HEK293 (cell line): Measurements from ENCODE around the gene NSG1.

Source experiments
- BCL11B ChIP-seq: fragments of 450-650 bp; formaldehyde crosslinking; IDR thresholded peaks from 2 replicates; pipeline ENCODE4 v1.5.1; 2016; ENCODE audit warnings: low read depth, missing biosample characterization, missing genetic modification characterization
- FEZF1 ChIP-seq: fragments of 450-650 bp; formaldehyde crosslinking; IDR thresholded peaks from 2 replicates; pipeline ENCODE4 v1.5.1; 2016; ENCODE audit warnings: missing biosample characterization, missing genetic modification characterization
- GLI2 ChIP-seq: fragments of 450-650 bp; formaldehyde crosslinking; IDR thresholded peaks from 2 replicates; pipeline ENCODE4; 2017; ENCODE audit warnings: missing biosample characterization, missing genetic modification characterization, low read depth, borderline replicate concordance
- GLIS1 ChIP-seq: fragments of 450-650 bp; formaldehyde crosslinking; IDR thresholded peaks from 2 replicates; pipeline ENCODE4 v1.5.1; 2016; ENCODE audit warnings: missing biosample characterization, missing genetic modification characterization
- MZF1 ChIP-seq: fragments of 450-650 bp; formaldehyde crosslinking; IDR thresholded peaks from 2 replicates; pipeline ENCODE4 v1.5.1; 2017; ENCODE audit warnings: missing biosample characterization, missing genetic modification characterization, borderline replicate concordance
- ZNF16 ChIP-seq: fragments of 450-650 bp; formaldehyde crosslinking; IDR thresholded peaks from 2 replicates; pipeline ENCODE4 v1.5.1; 2016; ENCODE audit warnings: low read depth, missing biosample characterization, missing genetic modification characterization
- ZNF202 ChIP-seq: fragments of 450-650 bp; formaldehyde crosslinking; IDR thresholded peaks from 2 replicates; pipeline ENCODE4 v1.5.1; 2016; ENCODE audit warnings: missing biosample characterization, missing genetic modification characterization, borderline replicate concordance
- ZNF221 ChIP-seq: fragments of 450-650 bp; formaldehyde crosslinking; IDR thresholded peaks from 2 replicates; pipeline ENCODE4 v1.5.1; 2017; ENCODE audit warnings: missing biosample characterization, missing genetic modification characterization, borderline replicate concordance
- ZNF23 ChIP-seq: fragments of 450-650 bp; formaldehyde crosslinking; IDR thresholded peaks from 2 replicates; pipeline ENCODE4 v1.5.1; 2016; ENCODE audit warnings: missing biosample characterization, missing genetic modification characterization, borderline replicate concordance
- ZNF302 ChIP-seq: fragments of 450-650 bp; formaldehyde crosslinking; IDR thresholded peaks from 2 replicates; pipeline ENCODE4 v1.5.1; 2016; ENCODE audit warnings: missing biosample characterization, missing genetic modification characterization, low read depth
- ZNF324 ChIP-seq: fragments of 450-650 bp; formaldehyde crosslinking; IDR thresholded peaks from 2 replicates; pipeline ENCODE4 v1.5.1; 2016; ENCODE audit warnings: missing biosample characterization, missing genetic modification characterization
- ZNF501 ChIP-seq: fragments of 450-650 bp; formaldehyde crosslinking; IDR thresholded peaks from 2 replicates; pipeline ENCODE4 v1.5.1; 2016; ENCODE audit warnings: missing biosample characterization, missing genetic modification characterization
- ZNF600 ChIP-seq: fragments of 450-650 bp; formaldehyde crosslinking; IDR thresholded peaks from 2 replicates; pipeline ENCODE4 v1.5.1; 2016; ENCODE audit warnings: missing biosample characterization, missing genetic modification characterization
- ZNF747 ChIP-seq: fragments of 450-650 bp; formaldehyde crosslinking; IDR thresholded peaks from 2 replicates; pipeline ENCODE4 v1.5.1; 2016; ENCODE audit warnings: missing biosample characterization, missing genetic modification characterization
- ZNF776 ChIP-seq: fragments of 450-650 bp; formaldehyde crosslinking; IDR thresholded peaks from 2 replicates; pipeline ENCODE4 v1.5.0; 2017; ENCODE audit warnings: missing biosample characterization, missing genetic modification characterization, borderline replicate concordance
- ZNF785 ChIP-seq: fragments of 450-650 bp; formaldehyde crosslinking; IDR thresholded peaks from 2 replicates; pipeline ENCODE4 v1.5.1; 2016; ENCODE audit warnings: missing biosample characterization, missing genetic modification characterization
- TF ChIP-seq, protein P1 (sequence below): fragments of 450-650 bp; IDR thresholded peaks from 2 replicates; pipeline ENCODE4 v1.5.1; 2018; ENCODE audit warnings: missing biosample characterization, missing genetic modification characterization
- TF ChIP-seq, protein P2 (sequence below): fragments of 450-650 bp; formaldehyde crosslinking; IDR thresholded peaks from 2 replicates; pipeline ENCODE4 v1.5.1; 2016; ENCODE audit warnings: missing biosample characterization, missing genetic modification characterization
- TF ChIP-seq, protein P3 (sequence below): fragments of 450-650 bp; formaldehyde crosslinking; IDR thresholded peaks from 2 replicates; pipeline ENCODE4 v1.5.1; 2016; ENCODE audit warnings: missing biosample characterization, missing genetic modification characterization
- TF ChIP-seq, protein P4 (sequence below): fragments of 450-650 bp; formaldehyde crosslinking; IDR thresholded peaks from 2 replicates; pipeline ENCODE4 v1.5.1; 2016; ENCODE audit warnings: missing biosample characterization, missing genetic modification characterization
- TF ChIP-seq, protein P5 (sequence below): fragments of 450-650 bp; formaldehyde crosslinking; IDR thresholded peaks from 2 replicates; pipeline ENCODE4 v1.5.1; 2016; ENCODE audit warnings: missing biosample characterization, missing genetic modification characterization, borderline replicate concordance
- TF ChIP-seq, protein P6 (sequence below): fragments of 450-650 bp; formaldehyde crosslinking; IDR thresholded peaks from 2 replicates; pipeline ENCODE4 v1.5.1; 2016; ENCODE audit warnings: missing biosample characterization, missing genetic modification characterization

Gene NSG1

DNA sequence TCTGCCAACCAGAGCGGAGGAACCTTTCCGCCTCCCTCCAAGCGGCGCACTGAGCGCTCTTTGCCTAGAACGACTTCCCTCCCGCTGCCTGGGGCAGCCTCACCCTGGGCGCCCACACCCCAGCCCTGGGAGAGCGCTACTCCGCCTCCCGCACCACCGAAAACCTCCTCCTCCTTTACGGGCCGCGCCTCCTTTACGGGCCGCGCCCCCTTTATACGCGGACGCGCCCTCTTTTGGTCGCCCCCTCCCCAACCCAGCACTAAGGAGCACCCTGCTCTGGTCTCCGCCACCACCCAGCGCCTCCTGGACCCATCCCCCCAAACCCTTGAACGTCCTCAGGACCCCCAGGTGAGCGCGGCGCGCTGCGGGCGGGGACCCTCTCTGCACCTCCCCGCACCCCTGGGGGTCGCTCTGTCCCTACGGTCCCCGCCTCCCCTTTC is 586 bp upstream of the NSG1 start (continued):
- TF ChIP-seq ZNF785 (tag by site-specific recombination) (no peak), ZNF501 (tag by site-specific recombination) (no peak), MZF1 (tag by site-specific recombination) (no peak), ZNF202 (tag by site-specific recombination) (no peak), ZNF324 (tag by site-specific recombination) (no peak), BCL11B (tag by site-specific recombination) (no peak), ZNF776 (tag by site-specific recombination) (no peak), ZNF600 (tag by site-specific recombination) (0 out of 2 replicates have a peak, but pooled peaks have one; percentile 33), ZNF23 (tag by site-specific recombination) (no peak), ZNF221 (tag by site-specific recombination) (no peak), ZNF302 (tag by site-specific recombination) (no peak), FEZF1 (no peak), GLI2 (tag by site-specific recombination) (no peak), ZNF16 (tag by site-specific recombination) (no peak), GLIS1 (tag by site-specific recombination) (peak; percentile 98), ZNF747 (tag by site-specific recombination) (no peak)
- TF ChIP-seq, protein P1, sequence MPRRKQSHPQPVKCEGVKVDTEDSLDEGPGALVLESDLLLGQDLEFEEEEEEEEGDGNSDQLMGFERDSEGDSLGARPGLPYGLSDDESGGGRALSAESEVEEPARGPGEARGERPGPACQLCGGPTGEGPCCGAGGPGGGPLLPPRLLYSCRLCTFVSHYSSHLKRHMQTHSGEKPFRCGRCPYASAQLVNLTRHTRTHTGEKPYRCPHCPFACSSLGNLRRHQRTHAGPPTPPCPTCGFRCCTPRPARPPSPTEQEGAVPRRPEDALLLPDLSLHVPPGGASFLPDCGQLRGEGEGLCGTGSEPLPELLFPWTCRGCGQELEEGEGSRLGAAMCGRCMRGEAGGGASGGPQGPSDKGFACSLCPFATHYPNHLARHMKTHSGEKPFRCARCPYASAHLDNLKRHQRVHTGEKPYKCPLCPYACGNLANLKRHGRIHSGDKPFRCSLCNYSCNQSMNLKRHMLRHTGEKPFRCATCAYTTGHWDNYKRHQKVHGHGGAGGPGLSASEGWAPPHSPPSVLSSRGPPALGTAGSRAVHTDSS: no peak
- TF ChIP-seq, protein P2, sequence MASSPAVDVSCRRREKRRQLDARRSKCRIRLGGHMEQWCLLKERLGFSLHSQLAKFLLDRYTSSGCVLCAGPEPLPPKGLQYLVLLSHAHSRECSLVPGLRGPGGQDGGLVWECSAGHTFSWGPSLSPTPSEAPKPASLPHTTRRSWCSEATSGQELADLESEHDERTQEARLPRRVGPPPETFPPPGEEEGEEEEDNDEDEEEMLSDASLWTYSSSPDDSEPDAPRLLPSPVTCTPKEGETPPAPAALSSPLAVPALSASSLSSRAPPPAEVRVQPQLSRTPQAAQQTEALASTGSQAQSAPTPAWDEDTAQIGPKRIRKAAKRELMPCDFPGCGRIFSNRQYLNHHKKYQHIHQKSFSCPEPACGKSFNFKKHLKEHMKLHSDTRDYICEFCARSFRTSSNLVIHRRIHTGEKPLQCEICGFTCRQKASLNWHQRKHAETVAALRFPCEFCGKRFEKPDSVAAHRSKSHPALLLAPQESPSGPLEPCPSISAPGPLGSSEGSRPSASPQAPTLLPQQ (tag by site-specific recombination): 0 out of 2 replicates have a peak, but pooled peaks have one; percentile 16
- TF ChIP-seq, protein P3, sequence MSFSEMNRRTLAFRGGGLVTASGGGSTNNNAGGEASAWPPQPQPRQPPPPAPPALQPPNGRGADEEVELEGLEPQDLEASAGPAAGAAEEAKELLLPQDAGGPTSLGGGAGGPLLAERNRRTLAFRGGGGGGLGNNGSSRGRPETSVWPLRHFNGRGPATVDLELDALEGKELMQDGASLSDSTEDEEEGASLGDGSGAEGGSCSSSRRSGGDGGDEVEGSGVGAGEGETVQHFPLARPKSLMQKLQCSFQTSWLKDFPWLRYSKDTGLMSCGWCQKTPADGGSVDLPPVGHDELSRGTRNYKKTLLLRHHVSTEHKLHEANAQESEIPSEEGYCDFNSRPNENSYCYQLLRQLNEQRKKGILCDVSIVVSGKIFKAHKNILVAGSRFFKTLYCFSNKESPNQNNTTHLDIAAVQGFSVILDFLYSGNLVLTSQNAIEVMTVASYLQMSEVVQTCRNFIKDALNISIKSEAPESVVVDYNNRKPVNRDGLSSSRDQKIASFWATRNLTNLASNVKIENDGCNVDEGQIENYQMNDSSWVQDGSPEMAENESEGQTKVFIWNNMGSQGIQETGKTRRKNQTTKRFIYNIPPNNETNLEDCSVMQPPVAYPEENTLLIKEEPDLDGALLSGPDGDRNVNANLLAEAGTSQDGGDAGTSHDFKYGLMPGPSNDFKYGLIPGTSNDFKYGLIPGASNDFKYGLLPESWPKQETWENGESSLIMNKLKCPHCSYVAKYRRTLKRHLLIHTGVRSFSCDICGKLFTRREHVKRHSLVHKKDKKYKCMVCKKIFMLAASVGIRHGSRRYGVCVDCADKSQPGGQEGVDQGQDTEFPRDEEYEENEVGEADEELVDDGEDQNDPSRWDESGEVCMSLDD (tag by site-specific recombination): peak; percentile 94
- TF ChIP-seq, protein P4, sequence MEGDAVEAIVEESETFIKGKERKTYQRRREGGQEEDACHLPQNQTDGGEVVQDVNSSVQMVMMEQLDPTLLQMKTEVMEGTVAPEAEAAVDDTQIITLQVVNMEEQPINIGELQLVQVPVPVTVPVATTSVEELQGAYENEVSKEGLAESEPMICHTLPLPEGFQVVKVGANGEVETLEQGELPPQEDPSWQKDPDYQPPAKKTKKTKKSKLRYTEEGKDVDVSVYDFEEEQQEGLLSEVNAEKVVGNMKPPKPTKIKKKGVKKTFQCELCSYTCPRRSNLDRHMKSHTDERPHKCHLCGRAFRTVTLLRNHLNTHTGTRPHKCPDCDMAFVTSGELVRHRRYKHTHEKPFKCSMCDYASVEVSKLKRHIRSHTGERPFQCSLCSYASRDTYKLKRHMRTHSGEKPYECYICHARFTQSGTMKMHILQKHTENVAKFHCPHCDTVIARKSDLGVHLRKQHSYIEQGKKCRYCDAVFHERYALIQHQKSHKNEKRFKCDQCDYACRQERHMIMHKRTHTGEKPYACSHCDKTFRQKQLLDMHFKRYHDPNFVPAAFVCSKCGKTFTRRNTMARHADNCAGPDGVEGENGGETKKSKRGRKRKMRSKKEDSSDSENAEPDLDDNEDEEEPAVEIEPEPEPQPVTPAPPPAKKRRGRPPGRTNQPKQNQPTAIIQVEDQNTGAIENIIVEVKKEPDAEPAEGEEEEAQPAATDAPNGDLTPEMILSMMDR (tag by site-specific recombination): peak; percentile 83
- TF ChIP-seq, protein P5, sequence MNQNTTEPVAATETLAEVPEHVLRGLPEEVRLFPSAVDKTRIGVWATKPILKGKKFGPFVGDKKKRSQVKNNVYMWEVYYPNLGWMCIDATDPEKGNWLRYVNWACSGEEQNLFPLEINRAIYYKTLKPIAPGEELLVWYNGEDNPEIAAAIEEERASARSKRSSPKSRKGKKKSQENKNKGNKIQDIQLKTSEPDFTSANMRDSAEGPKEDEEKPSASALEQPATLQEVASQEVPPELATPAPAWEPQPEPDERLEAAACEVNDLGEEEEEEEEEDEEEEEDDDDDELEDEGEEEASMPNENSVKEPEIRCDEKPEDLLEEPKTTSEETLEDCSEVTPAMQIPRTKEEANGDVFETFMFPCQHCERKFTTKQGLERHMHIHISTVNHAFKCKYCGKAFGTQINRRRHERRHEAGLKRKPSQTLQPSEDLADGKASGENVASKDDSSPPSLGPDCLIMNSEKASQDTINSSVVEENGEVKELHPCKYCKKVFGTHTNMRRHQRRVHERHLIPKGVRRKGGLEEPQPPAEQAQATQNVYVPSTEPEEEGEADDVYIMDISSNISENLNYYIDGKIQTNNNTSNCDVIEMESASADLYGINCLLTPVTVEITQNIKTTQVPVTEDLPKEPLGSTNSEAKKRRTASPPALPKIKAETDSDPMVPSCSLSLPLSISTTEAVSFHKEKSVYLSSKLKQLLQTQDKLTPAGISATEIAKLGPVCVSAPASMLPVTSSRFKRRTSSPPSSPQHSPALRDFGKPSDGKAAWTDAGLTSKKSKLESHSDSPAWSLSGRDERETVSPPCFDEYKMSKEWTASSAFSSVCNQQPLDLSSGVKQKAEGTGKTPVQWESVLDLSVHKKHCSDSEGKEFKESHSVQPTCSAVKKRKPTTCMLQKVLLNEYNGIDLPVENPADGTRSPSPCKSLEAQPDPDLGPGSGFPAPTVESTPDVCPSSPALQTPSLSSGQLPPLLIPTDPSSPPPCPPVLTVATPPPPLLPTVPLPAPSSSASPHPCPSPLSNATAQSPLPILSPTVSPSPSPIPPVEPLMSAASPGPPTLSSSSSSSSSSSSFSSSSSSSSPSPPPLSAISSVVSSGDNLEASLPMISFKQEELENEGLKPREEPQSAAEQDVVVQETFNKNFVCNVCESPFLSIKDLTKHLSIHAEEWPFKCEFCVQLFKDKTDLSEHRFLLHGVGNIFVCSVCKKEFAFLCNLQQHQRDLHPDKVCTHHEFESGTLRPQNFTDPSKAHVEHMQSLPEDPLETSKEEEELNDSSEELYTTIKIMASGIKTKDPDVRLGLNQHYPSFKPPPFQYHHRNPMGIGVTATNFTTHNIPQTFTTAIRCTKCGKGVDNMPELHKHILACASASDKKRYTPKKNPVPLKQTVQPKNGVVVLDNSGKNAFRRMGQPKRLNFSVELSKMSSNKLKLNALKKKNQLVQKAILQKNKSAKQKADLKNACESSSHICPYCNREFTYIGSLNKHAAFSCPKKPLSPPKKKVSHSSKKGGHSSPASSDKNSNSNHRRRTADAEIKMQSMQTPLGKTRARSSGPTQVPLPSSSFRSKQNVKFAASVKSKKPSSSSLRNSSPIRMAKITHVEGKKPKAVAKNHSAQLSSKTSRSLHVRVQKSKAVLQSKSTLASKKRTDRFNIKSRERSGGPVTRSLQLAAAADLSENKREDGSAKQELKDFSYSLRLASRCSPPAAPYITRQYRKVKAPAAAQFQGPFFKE (tag by site-specific recombination): no peak
- TF ChIP-seq, protein P6, sequence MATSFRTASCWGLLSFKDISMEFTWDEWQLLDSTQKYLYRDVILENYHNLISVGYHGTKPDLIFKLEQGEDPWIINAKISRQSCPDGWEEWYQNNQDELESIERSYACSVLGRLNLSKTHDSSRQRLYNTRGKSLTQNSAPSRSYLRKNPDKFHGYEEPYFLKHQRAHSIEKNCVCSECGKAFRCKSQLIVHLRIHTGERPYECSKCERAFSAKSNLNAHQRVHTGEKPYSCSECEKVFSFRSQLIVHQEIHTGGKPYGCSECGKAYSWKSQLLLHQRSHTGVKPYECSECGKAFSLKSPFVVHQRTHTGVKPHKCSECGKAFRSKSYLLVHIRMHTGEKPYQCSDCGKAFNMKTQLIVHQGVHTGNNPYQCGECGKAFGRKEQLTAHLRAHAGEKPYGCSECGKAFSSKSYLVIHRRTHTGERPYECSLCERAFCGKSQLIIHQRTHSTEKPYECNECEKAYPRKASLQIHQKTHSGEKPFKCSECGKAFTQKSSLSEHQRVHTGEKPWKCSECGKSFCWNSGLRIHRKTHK (tag by site-specific recombination): no peak
